HPDE6-E6E7 (cell line): Measurements from ENCODE around the gene FGG.

Experiments used
- DNase-seq: peaks from one replicate; pipeline ENCODE4 v3.0.0; 2011; ENCODE audit warnings: missing footprints; ENCODE audit errors: extremely low spot score

Gene FGG

DNA sequence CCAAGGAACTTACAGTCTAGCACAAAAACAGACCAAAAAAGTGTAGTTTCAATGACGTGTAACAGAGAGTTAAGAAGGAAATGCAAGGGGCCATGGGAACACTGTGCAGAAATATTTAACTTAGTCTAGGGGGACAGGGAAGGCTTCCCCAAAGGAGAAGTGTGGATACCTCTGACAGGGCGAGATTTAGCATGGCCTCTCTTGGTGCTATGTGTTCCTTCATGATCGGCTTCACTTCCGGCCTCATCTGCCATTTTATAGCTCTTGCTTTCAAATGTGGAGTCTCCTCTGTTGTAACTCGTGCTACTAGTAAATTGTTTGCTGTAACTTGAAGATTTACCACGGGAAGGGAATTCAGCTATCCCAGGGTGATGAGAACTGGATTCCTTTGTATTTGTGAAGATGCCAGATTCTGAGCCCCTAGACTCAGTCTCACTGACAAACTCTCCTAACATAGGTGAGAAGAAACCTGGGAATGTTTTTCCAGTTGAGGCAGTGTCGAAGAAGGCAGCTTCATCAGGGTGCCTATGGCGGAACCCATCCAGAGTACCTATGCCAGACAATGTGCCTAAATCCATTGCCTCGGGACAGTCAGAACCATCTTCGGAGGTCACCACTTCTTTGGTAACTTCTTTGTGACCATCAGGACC lies 27.0 kb downstream of the FGG start:
- DNase-seq = no peak

DNA sequence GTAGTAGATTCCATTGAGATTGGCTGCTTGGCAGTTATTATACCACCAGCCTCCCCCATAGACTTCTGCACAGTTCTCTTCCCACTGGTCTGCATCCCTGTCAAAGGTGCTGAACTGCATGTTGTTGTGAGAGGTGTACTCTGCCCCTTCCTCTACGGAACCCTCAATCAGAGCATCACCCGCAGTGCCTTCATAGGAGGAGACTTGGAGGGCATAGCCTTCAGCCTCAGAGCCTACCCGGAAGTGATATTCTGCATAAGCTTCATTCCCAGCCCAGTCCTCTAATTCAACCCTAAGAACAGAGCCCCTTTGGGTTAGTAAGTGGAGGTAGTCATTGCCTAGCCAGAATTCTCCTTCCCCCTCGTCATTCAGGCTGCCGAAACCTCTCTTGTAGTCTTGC lies 28.2 kb downstream of the FGG start:
- no peak for DNase-seq

DNA sequence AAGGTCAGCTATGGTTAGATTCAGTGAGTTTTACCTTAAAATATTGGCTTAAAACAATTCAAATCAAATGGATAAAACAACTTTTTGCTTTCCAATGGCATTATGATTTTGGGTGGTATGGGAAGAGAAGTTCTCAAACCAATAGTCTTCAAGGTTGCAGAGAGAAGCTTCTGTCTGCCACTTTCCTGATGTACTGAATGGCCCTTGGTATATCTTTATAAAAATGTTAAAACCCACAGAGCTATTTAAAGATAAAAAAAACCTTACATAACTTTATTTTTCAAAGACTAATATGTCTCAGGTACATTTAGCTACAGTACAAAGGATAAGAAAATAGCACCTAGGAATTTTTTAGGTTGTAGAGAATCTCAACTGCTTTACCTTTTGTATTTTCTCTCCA lies 28.8 kb downstream of the FGG start:
- DNase-seq = no peak

GRCh38 chr4:154583230-154583629 lies 29.2 kb downstream of the FGG start:
- no peak for DNase-seq

GRCh38 chr4:154582723-154583122 lies 29.7 kb downstream of the FGG start:
- no peak for DNase-seq

DNA sequence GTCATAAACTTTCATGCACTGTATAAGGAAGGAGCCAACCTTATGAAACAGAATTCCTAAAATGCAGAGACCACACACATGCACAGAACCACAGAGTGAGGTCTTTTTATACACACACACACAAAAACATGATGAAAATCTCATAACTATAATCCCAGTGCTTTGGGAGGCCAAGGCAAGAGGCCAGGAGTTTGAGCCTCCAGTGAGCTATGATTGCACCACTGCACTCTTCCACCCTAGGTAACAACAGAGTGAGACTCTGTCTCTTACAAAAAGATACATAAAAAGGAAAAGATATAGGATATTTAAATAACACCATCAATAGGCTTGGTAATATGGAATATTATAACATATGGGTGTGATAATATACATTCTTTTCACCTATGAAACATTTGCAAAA lies 32.5 kb downstream of the FGG start:
- no peak for DNase-seq

GRCh38 chr4:154578919-154579318 lies 33.5 kb downstream of the FGG start:
- DNase-seq = no peak

DNA sequence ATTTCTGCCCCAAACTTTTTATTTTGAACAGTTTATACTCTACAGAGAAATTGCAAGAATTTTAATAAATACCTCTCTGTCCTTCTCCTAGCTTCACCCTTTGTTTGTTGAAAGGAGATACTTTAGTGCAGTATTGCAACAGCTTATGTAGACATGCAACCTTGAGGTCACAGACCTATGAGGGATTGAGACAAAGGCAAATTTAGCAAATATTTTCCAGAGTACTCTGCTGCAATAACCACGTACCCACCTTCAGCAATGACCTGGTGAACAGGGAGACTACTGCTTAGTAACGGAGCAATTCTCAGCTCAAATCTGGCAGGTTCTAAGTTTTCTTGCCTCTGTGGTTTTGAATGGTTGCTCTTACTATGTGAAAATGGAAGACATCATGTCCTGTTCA lies 35.1 kb downstream of the FGG start:
- DNase-seq = no peak

GRCh38 chr4:154574311-154574710 lies 38.1 kb downstream of the FGG start:
- no peak for DNase-seq

- no peak for DNase-seq
Observed at GRCh38 chr4:154573190-154573870, 39.1 kb downstream of the FGG start.

DNA sequence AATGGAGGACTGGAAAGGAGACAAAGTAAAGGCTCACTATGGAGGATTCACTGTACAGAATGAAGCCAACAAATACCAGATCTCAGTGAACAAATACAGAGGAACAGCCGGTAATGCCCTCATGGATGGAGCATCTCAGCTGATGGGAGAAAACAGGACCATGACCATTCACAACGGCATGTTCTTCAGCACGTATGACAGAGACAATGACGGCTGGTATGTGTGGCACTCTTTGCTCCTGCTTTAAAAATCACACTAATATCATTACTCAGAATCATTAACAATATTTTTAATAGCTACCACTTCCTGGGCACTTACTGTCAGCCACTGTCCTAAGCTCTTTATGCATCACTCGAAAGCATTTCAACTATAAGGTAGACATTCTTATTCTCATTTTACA lies 42.9 kb downstream of the FGG start:
- no peak for DNase-seq

GRCh38 chr4:154569028-154569427 lies 43.4 kb downstream of the FGG start:
- DNase-seq = no peak

GRCh38 chr4:154566639-154567204 lies 45.7 kb downstream of the FGG start:
- DNase-seq = no peak

GRCh38 chr4:154565704-154566103 lies 46.8 kb downstream of the FGG start:
- no peak for DNase-seq

DNA sequence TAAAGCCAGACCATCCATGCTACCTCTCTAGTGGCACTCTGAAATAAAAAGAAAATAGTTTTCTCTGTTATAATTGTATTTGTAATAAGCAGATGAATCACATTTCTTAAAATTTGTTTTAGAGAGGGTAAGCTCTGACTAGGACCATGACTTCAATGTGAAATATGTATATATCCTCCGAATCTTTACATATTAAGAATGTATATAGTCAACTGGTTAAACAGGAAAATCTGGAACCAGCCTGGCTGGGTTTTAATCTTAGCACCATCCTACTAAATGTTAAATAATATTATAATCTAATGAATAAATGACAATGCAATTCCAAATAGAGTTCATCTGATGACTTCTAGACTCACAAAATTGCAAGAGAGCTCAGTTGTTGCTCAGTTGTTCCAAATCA lies 48.1 kb downstream of the FGG start:
- DNase-seq = no peak

- DNase-seq = no peak
Observed at GRCh38 chr4:154562697-154563254, 49.7 kb downstream of the FGG start, which contains the start of gene FGB. FGB (plus strand) TSS chr4:154563011; CDS start chr4:154563019, 8 bp downstream.

GRCh38 chr4:154560824-154561231 lies 51.6 kb downstream of the FGG start:
- DNase-seq = no peak

DNA sequence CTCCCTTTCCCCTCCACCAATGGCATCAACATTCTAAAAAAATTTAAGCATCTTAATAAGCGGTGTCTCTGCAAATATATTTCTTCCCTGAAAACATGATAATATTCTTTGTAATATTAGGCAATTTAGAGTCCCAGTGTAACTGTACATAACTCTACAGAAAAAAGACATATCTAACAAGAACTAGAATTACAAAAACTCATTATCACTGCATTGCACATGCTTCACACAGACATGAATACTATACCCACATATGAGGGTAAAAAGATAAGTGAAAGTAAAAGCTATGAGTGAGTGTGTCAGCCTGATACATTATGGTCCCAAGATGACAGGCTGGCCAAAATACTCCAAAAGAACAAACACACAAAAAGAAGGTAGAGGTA lies 52.0 kb downstream of the FGG start:
- no peak for DNase-seq

DNA sequence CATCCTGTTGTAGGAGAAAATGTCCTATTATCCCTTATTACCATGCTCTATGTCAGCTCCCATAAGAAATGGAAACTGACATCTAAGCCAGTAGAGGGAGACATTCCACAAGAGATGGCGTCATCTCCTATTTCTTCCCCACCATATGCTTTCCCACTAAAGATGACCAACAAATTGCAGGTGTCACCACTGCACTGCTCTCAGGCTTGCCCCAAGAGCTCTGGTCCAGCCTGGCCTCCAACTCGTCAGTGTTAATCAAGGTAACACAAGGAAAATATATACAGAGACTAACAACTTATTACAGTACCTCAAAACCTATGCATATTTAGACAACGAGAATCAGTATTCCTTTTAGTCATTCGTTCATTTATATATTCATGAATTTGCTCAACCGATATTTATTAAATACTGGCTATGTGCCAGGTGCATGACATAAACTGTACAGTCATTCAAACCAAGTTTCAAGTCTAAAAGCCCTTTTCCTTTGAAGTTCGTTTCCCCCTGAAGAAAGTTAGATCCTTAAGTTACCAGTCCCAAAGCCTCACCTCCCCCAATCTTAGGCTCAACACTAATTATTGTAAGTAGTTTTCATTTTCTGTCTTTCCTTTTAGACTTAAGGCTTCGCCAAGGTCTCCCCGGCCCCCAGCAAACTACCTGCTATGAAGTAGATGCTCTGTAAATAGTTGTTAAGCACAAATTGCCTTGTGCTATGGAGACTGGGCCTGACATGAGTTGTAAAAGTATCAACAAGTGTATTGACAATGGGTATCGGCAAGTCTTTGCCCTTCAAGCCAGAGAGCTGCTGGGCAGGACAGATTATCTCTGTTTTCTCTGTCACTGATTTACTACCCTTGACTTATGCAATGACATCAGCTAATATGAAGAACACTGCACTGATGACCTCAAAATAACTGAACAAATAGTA lies 52.7 kb downstream of the FGG start:
- DNase-seq = peak; percentile 51

DNA sequence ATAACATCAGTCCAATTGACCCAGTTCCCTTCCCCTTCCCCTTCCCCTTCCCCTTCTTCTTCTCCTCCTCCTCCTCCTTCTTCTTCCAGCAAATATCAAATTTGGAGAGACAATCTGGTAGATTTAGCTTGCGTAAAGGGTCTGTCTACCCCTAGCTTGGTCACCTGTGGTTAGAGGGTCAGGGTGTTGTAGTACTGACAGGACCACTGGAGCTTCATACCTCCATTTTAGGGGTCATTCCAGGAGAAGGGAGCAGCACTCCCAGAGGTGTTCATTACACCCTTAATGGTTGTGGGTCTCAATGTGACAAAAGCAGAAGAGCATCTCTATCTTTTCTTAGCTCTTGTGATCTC lies 53.3 kb downstream of the FGG start:
- no peak for DNase-seq
